ENCODE measurements around the gene ASAH2.
"Not testable (repeated sequence)": the region's sequence is repeated elsewhere in the genome, so short reads cannot be mapped to it uniquely, and the experiment has no call there.

The ASAH2 gene

GRCh38 chr10:50271564-50272250, 20.4 kb upstream of the ASAH2 start:
- H3K4me3 Mint-ChIP-seq: no peak overlapping the region
- H3K27ac Mint-ChIP-seq: no peak overlapping the region
- peaks cover 4% of the 10 kb centered on the region for H3K9me3 Mint-ChIP-seq
- no peaks in the 10 kb centered on the region for H3K36me3 Mint-ChIP-seq (ENCODE audit: low read depth)
- no peak for TF ChIP-seq CTCF (IDR thresholded peaks at IDR 0.05; ENCODE audit: unreplicated experiment in 3 of 3)
- peaks cover 20% of the 10 kb centered on the region for H3K27me3 Mint-ChIP-seq (ENCODE audit: low read depth)
- H3K4me1 Mint-ChIP-seq: no peaks in the 10 kb centered on the region

GRCh38 chr10:50267877-50268276, 16.6 kb upstream of the ASAH2 start:
- H3K4me1 Mint-ChIP-seq; H3K36me3 Mint-ChIP-seq (ENCODE audit: low read depth); H3K4me3 Mint-ChIP-seq; H3K27ac Mint-ChIP-seq; H3K9me3 Mint-ChIP-seq: not testable (repeated sequence)
- H3K27me3 Mint-ChIP-seq (ENCODE audit: low read depth): peaks cover 24% of the 10 kb centered on the region

GRCh38 chr10:50262625-50263024, 11.3 kb upstream of the ASAH2 start:
- not testable (repeated sequence) for H3K4me1 Mint-ChIP-seq; H3K9me3 Mint-ChIP-seq; H3K4me3 Mint-ChIP-seq; H3K27ac Mint-ChIP-seq; H3K36me3 Mint-ChIP-seq (ENCODE audit: low read depth)
- H3K27me3 Mint-ChIP-seq (ENCODE audit: low read depth): peaks cover 15% of the 10 kb centered on the region

- Mint-ChIP-seq H3K27me3 (ENCODE audit: low read depth) (peaks cover 10% of the 10 kb centered on the region), H3K9me3 (peaks cover 5% of the 10 kb centered on the region), H3K27ac (no peak overlapping the region), H3K36me3 (ENCODE audit: low read depth) (no peaks in the 10 kb centered on the region), H3K4me3 (no peak overlapping the region), H3K4me1 (no peaks in the 10 kb centered on the region)
- TF ChIP-seq CTCF (IDR thresholded peaks at IDR 0.05; ENCODE audit: unreplicated experiment in 3 of 3): no peak
Measured at GRCh38 chr10:50260791-50261281, 9.5 kb upstream of the ASAH2 start.

- no peaks in the 10 kb centered on the region for H3K27me3 Mint-ChIP-seq (ENCODE audit: low read depth)
- H3K27ac Mint-ChIP-seq: no peak overlapping the region
Measured at GRCh38 chr10:50254479-50254878, 3.2 kb upstream of the ASAH2 start.

GRCh38 chr10:50250096-50250854, 1.0 kb downstream of the ASAH2 start:
- Mint-ChIP-seq H3K27ac (no peak overlapping the region), H3K4me3 (no peak overlapping the region), H3K9me3 (no peaks in the 10 kb centered on the region), H3K4me1 (no peaks in the 10 kb centered on the region), H3K36me3 (ENCODE audit: low read depth) (no peaks in the 10 kb centered on the region), H3K27me3 (ENCODE audit: low read depth) (no peaks in the 10 kb centered on the region)
- no peak for TF ChIP-seq CTCF (IDR thresholded peaks at IDR 0.05; ENCODE audit: unreplicated experiment in 3 of 3)

More at GRCh38 chr10:50254479-50254878, 3.2 kb upstream of the ASAH2 start:
- Mint-ChIP-seq H3K4me1 (no peaks in the 10 kb centered on the region), H3K4me3 (no peak overlapping the region), H3K9me3 (no peaks in the 10 kb centered on the region), H3K36me3 (ENCODE audit: low read depth) (no peaks in the 10 kb centered on the region)
- no peak for TF ChIP-seq CTCF (IDR thresholded peaks at IDR 0.05; ENCODE audit: unreplicated experiment in 3 of 3)

GRCh38 chr10:50248598-50248997, 2.7 kb downstream of the ASAH2 start:
- Mint-ChIP-seq H3K27ac (no peak overlapping the region), H3K27me3 (ENCODE audit: low read depth) (no peaks in the 10 kb centered on the region), H3K4me1 (no peaks in the 10 kb centered on the region), H3K9me3 (no peaks in the 10 kb centered on the region), H3K36me3 (ENCODE audit: low read depth) (no peaks in the 10 kb centered on the region), H3K4me3 (no peak overlapping the region)
- TF ChIP-seq CTCF (IDR thresholded peaks at IDR 0.05; ENCODE audit: unreplicated experiment in 3 of 3): no peak

All from nephron (organoid).